T47D (cell line): ENCODE data around the gene LAMC2.
A peak's percentile ranks its signal among the peaks of the same experiment; 100 is the strongest.

Experiments
- DNase-seq, 2 experiments: peaks; one replicate each; pipeline versions ENCODE4 v3.0.0 to v3.0.0-alpha.2; 2011 to 2012; ENCODE audit warnings: low read depth in 1 of 2, low spot score in 1 of 2
- JUND ChIP-seq: IDR thresholded peaks from 2 replicates; pipeline ENCODE4 v1.6.1; 2012; ENCODE audit warnings: low read depth
- in situ Hi-C: cut with HindIII; loops from 2 replicates; pipeline ENCODE4 v1.10.0; 2016; ENCODE audit warnings: low sequenced_read_pairs, low pct_unique_long_range_greater_than_20kb

LAMC2 gene

GRCh38 chr1:183222909-183223308 lies 36.8 kb downstream of the LAMC2 start:
- no peak for TF ChIP-seq JUND
- in situ Hi-C loops, result no loop called here
- peak in 1 of 2 experiments; percentile 82 for DNase-seq

DNA sequence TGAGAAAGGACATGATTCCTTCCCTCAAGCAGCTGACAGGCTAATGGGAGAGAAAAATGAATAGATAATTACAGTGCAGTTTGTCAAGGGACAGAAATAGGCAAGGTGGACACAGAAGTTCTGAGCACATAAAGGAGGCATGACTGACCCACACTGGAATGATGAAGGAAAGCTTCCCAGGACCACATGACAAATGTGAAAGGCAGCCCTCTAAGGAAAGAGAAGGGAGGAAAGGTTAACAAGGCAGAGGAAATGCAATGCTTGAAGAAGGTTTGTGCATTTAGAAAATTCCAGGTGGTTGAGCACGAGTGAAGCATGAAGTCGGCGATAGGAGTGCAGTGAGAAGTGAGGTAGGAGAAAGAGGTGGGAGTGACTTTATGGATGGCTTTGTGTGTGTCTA lies 37.4 kb downstream of the LAMC2 start:
- TF ChIP-seq JUND, result no peak
- in situ Hi-C loops, result no loop called here
- no peak for DNase-seq

DNA sequence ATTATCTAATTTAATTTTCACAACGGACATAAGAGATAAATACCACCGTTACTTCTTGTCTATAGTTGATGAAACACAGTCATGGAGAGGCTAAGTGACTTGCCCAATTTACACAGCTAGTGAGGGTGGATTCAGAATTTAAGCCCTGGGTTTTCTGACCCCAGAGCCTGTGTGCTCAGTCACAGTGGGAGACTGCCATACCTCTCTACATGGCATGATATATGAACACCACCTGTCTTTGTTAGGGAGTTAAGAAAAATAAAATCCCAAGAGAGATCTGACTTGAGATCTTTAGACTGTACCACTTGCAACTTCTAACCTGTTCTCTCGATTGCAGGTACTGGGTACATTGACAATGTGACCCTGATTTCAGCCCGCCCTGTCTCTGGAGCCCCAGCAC lies 40.3 kb downstream of the LAMC2 start:
- TF ChIP-seq JUND, result no peak
- no peak for DNase-seq
- in situ Hi-C loops, result no loop called here

DNA sequence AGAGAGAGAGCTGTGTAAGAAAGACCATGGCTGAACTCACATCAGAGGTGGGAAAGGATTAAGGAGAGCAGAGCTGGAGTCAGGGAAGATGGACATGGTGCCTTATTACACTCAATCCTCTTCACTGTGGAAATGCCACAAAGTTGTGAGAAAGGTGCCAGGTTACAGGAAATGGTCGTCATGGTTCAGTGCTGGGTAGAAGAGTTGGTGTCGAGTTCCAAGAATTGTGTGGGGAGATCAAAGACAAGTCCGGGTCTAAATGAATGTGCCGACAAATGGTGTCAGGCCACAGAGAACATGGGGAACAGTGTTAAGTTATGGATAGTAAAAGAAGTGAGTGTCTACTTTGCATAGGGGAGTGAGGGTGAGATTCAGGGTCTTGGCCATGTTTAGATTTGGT lies 40.9 kb downstream of the LAMC2 start:
- no peak for DNase-seq
- in situ Hi-C loops, result no loop called here
- TF ChIP-seq JUND, result no peak

DNA sequence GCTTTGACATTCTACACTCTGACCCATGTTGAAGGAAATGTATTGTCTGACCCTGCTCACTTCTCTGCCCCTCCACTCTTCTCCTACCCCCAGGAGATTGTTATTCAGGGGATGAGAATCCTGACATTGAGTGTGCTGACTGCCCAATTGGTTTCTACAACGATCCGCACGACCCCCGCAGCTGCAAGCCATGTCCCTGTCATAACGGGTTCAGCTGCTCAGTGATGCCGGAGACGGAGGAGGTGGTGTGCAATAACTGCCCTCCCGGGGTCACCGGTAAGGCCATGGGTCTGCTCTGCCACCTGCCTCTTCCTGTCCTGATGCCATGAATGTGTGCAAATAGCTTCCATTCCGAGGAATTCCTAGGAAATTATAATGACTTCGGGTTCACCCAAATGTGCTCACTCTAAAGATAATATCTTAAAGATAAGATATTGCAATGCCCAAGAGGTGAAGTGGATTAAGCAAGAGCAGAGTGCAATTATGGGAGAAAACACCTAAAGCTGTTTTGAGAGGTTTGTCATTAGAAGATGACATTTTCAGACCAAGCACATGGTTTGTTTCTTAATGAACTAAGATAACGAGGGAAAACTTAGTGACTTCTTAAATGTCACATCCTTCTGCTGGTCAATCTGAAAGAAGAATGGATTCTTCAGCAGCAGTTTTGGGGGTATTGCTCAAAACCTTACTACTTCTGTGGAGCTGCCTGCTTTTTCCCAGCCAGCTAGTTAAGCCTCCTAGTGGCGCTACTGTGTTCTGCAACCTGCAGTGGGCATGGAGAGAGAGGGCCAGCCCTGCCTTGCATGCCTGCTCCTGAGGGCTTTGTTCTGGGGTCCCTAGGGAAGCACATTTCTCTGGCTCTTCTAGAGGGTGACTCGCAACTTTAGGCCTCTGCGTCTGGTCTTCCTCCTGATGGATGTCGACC lies 41.6 kb downstream of the LAMC2 start:
- TF ChIP-seq JUND, result no peak
- peak in 1 of 2 experiments; percentile 68 for DNase-seq
- in situ Hi-C loops, result no loop called here

DNA sequence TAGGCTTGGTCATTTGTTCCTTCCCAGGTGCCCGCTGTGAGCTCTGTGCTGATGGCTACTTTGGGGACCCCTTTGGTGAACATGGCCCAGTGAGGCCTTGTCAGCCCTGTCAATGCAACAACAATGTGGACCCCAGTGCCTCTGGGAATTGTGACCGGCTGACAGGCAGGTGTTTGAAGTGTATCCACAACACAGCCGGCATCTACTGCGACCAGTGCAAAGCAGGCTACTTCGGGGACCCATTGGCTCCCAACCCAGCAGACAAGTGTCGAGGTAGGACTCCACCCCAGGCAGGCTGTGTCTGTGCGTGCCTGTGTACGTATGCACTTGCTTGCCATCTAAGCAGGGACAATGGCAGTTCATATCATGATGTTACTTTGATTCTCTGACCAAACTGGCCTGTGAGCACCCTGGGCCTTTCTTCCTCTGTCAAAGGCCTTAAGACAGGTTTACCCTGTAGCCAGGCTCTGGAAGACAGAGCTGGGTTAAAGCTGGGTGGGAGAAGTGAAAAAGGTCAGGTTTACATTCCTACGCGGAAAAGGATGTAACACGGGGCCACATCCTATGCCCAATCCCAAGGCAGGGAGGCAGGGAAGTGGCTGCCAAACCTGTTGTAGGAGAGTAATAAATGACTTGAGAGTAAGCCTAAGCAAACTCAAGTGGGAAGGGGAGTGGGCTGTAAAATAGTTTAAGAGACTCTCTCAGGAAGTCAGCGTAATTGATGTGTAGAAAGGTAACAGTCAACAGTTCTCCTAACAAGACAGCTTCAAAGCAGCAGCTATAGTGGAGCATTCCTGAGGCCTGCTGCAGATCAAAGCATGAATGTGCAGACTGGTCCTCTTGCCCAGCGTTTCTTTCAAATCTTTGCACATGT lies 42.5 kb downstream of the LAMC2 start:
- no peak for TF ChIP-seq JUND
- in situ Hi-C loops, result no loop called here
- no peak for DNase-seq

- no peak for TF ChIP-seq JUND
- no peak for DNase-seq
- in situ Hi-C loops, result no loop called here
These were observed 44.3 kb downstream of the LAMC2 start for GRCh38 chr1:183230413-183230812.

DNA sequence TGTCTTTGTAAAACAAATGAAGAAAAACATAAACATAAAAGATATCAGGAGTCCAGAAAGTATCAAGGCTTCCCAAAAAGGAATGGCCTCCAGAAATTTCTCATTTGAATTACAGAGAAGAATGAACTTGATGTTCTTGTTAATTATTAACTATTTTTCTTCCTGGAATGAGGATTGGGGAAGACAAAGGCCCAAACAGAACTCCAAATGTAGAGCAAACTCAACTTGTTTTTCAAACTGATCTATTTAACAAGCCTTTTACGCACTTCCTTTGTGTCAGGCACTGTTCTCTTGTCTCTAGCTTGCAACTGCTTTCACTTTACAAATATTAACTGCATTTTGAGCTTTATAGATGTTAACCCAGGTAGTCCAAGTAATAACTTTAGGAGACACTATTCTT lies 45.5 kb downstream of the LAMC2 start:
- DNase-seq, result no peak
- TF ChIP-seq JUND, result no peak
- in situ Hi-C loops, result no loop called here

- in situ Hi-C loops, result no loop called here
- DNase-seq, result no peak
- TF ChIP-seq JUND, result no peak
These were observed 47.0 kb downstream of the LAMC2 start for GRCh38 chr1:183233113-183233512.

- DNase-seq, result peak; percentile 43 to 75
- in situ Hi-C loops, result no loop called here
- no peak for TF ChIP-seq JUND
These were observed 48.8 kb downstream of the LAMC2 start for GRCh38 chr1:183234660-183235476.

DNA sequence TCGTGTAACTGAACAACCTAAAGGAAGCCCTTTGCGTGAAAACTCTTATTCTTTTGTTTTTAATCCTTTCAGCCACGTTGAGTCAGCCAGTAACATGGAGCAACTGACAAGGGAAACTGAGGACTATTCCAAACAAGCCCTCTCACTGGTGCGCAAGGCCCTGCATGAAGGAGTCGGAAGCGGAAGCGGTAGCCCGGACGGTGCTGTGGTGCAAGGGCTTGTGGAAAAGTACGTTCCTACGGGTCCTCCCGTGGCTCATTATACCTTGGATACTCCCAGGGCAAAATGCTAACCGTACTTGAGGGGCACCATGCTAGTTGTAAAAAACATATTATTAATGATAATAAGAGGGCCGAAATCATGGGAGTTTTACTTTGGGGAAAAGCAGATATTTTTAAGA lies 49.4 kb downstream of the LAMC2 start:
- in situ Hi-C loops, result no loop called here
- no peak for TF ChIP-seq JUND
- DNase-seq, result no peak

- in situ Hi-C loops, result no loop called here
- no peak for DNase-seq
These were observed 50.2 kb downstream of the LAMC2 start for GRCh38 chr1:183236158-183236725.

More at GRCh38 chr1:183236158-183236725, 50.2 kb downstream of the LAMC2 start:
- no peak for TF ChIP-seq JUND
